OCI-LY1 (cell line): ENCODE results near the gene ASPSCR1.

ENCODE experiments used
- CTCF ChIP-seq: fragments of 200-600 bp; sonication (generic), shearing (Covaris generic); IDR thresholded peaks from 2 replicates; pipeline ENCODE4 v1.5.1; 2017; ENCODE audit warnings: mild to moderate bottlenecking, antibody characterized with exemption, low read length, moderate library complexity, mixed read lengths
- EZH2 ChIP-seq: fragments of 200-600 bp; sonication (generic), shearing (Covaris generic); IDR thresholded peaks from 2 replicates; pipeline ENCODE4 v1.8.0; 2017; ENCODE audit warnings: borderline replicate concordance, mixed run types, mild to moderate bottlenecking, antibody characterized with exemption, low read length, moderate library complexity, mixed read lengths

- TF ChIP-seq CTCF (no peak), EZH2 (no peak)
These were observed 34.8 kb downstream of the ASPSCR1 start for GRCh38 chr17:82012261-82012639.
